WERI-Rb-1 (cell line): ENCODE results near the gene SPON1.

ENCODE experiments used
- DNase-seq: peaks from one replicate; pipeline ENCODE4 v3.0.0-alpha.2; 2020
- H3K27ac ChIP-seq: fragments of 250-450 bp; sonication (Bioruptor Pico); 2 replicates; pipeline ENCODE4 v1.5.1; 2020; ENCODE audit warnings: mild to moderate bottlenecking, moderate library complexity
- H3K27me3 ChIP-seq: fragments of 250-450 bp; sonication (Bioruptor Pico); 2 replicates; pipeline ENCODE4 v1.5.1; 2021; ENCODE audit warnings: mild to moderate bottlenecking, low read depth, moderate library complexity; ENCODE audit not compliant: insufficient read depth, severe bottlenecking
- H3K36me3 ChIP-seq: fragments of 250-450 bp; sonication (Bioruptor Pico); 2 replicates; pipeline ENCODE4 v1.5.1; 2020; ENCODE audit warnings: mild to moderate bottlenecking, moderate library complexity
- H3K4me3 ChIP-seq: 2 replicates; pipeline ENCODE4 v1.5.1; 2011; ENCODE audit warnings: low read depth, mild to moderate bottlenecking, control low read depth, low read length
- H3K9me3 ChIP-seq: fragments of 250-450 bp; sonication (Bioruptor Pico); 2 replicates; pipeline ENCODE4 v1.5.1; 2021; ENCODE audit warnings: mild to moderate bottlenecking, moderate library complexity; ENCODE audit not compliant: severe bottlenecking
- CTCF ChIP-seq: IDR thresholded peaks from 2 replicates; pipeline ENCODE4 v1.5.1; 2011; ENCODE audit warnings: low read depth, mild to moderate bottlenecking, control low read depth, inconsistent platforms, low read length

Gene SPON1

GRCh38 chr11:13947379-13947778 lies 15.1 kb upstream of the SPON1 start:
- no peaks in the 10 kb centered on the region for H3K9me3 ChIP-seq
- peaks cover 19% of the 10 kb centered on the region for H3K27me3 ChIP-seq
- no peak for TF ChIP-seq CTCF
- no peak overlapping the region for H3K27ac ChIP-seq
- no peak overlapping the region for H3K4me3 ChIP-seq
- no peak for DNase-seq
- no peaks in the 10 kb centered on the region for H3K36me3 ChIP-seq

- Histone ChIP-seq H3K4me3 (no peak overlapping the region), H3K27me3 (peaks cover 24% of the 10 kb centered on the region), H3K9me3 (no peaks in the 10 kb centered on the region), H3K36me3 (no peaks in the 10 kb centered on the region), H3K27ac (no peak overlapping the region)
- peak; percentile 30 for DNase-seq
- no peak for TF ChIP-seq CTCF
Observed at GRCh38 chr11:13949876-13950275, 12.6 kb upstream of the SPON1 start.

- DNase-seq, result no peak
- Histone ChIP-seq H3K27ac (no peak overlapping the region), H3K36me3 (no peaks in the 10 kb centered on the region), H3K4me3 (no peak overlapping the region), H3K9me3 (no peaks in the 10 kb centered on the region), H3K27me3 (peaks cover 21% of the 10 kb centered on the region)
- TF ChIP-seq CTCF, result no peak
Observed at GRCh38 chr11:13952221-13952620, 10.3 kb upstream of the SPON1 start.

GRCh38 chr11:13952668-13953067 lies 9.9 kb upstream of the SPON1 start:
- Histone ChIP-seq H3K36me3 (no peaks in the 10 kb centered on the region), H3K27ac (no peak overlapping the region), H3K4me3 (no peak overlapping the region), H3K9me3 (no peaks in the 10 kb centered on the region), H3K27me3 (peaks cover 21% of the 10 kb centered on the region)
- no peak for DNase-seq
- no peak for TF ChIP-seq CTCF

- H3K4me3 ChIP-seq, result no peak overlapping the region
- no peaks in the 10 kb centered on the region for H3K9me3 ChIP-seq
- H3K27ac ChIP-seq, result no peak overlapping the region
- no peaks in the 10 kb centered on the region for H3K36me3 ChIP-seq
- TF ChIP-seq CTCF, result no peak
- no peak for DNase-seq
- H3K27me3 ChIP-seq, result peaks cover 28% of the 10 kb centered on the region
Observed at GRCh38 chr11:13954591-13954990, 7.9 kb upstream of the SPON1 start.

- no peaks in the 10 kb centered on the region for H3K36me3 ChIP-seq
- no peak overlapping the region for H3K4me3 ChIP-seq
- peaks cover 31% of the 10 kb centered on the region for H3K27me3 ChIP-seq
- no peak overlapping the region for H3K27ac ChIP-seq
- no peaks in the 10 kb centered on the region for H3K9me3 ChIP-seq
- DNase-seq, result peak; percentile 38
- TF ChIP-seq CTCF, result peak; percentile 77
Observed at GRCh38 chr11:13955971-13956421, 6.5 kb upstream of the SPON1 start.
